Measurements from ENCODE around the gene SLC1A2. TPM values are rescaled to one million over a fixed set of nuclear protein-coding genes. Genes with fewer than 3 reads are reported as not detected.

The SLC1A2 gene
- polyA plus RNA-seq, 1 experiment: 0.60 TPM

DNA sequence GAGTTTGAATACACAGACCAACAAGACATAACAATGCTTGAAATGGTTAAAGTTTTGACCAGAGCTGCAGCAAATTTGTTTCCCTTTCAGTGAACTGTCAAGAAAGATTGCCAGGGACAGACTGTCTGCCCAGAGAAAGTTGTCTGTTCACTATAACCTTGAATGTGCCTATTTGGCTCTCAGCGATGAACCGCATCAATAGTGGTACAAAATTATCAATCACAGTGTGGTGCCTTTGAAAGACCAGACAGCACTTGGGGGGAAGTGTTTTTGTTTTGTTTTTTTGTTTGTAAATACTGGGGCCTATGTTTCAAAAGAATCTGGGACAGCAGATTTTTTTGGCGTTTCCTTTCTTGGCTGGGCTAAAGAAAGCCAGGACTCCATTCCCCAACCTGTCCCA, 157.3 kb downstream of the SLC1A2 start:
- TF ChIP-seq, protein P1, sequence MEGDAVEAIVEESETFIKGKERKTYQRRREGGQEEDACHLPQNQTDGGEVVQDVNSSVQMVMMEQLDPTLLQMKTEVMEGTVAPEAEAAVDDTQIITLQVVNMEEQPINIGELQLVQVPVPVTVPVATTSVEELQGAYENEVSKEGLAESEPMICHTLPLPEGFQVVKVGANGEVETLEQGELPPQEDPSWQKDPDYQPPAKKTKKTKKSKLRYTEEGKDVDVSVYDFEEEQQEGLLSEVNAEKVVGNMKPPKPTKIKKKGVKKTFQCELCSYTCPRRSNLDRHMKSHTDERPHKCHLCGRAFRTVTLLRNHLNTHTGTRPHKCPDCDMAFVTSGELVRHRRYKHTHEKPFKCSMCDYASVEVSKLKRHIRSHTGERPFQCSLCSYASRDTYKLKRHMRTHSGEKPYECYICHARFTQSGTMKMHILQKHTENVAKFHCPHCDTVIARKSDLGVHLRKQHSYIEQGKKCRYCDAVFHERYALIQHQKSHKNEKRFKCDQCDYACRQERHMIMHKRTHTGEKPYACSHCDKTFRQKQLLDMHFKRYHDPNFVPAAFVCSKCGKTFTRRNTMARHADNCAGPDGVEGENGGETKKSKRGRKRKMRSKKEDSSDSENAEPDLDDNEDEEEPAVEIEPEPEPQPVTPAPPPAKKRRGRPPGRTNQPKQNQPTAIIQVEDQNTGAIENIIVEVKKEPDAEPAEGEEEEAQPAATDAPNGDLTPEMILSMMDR (IDR thresholded peaks at IDR 0.05; ENCODE audit: insufficient read depth, low read depth, low read length): no peak
- ChIA-PET POLR2A (no interaction called here), CTCF (no interaction called here)
- Histone ChIP-seq H3K4me3 (ENCODE audit: low read depth, low read length) (no peak overlapping the region), H3K36me3 (ENCODE audit: control insufficient read depth, insufficient read depth, low read length) (no peaks in the 10 kb centered on the region), H3K27me3 (ENCODE audit: control insufficient read depth, insufficient read depth, low read length) (no peaks in the 10 kb centered on the region)
- DNase-seq (ENCODE audit: low read depth): no peak

- ChIA-PET POLR2A (interaction anchor here (0.5 kb wide), 1 partner anchor 165 kb away, joined by 3 read pairs; no protein-coding TSS in a partner anchor), CTCF (interaction anchor here (0.9 kb wide), 1 partner anchor 39 kb away, joined by 3 read pairs; no protein-coding TSS in a partner anchor)
- H3K36me3 ChIP-seq (ENCODE audit: control insufficient read depth, insufficient read depth, low read length): no peaks in the 10 kb centered on the region
- DNase-seq (ENCODE audit: low read depth): no peak
- TF ChIP-seq, protein P1 (IDR thresholded peaks at IDR 0.05; ENCODE audit: insufficient read depth, low read depth, low read length): no peak
- H3K4me3 ChIP-seq (ENCODE audit: low read depth, low read length): no peak overlapping the region
- no peaks in the 10 kb centered on the region for H3K27me3 ChIP-seq (ENCODE audit: control insufficient read depth, insufficient read depth, low read length)
Measured at GRCh38 chr11:35261197-35261596, 158.2 kb downstream of the SLC1A2 start.

GRCh38 chr11:35260342-35260985, 158.9 kb downstream of the SLC1A2 start:
- TF ChIP-seq, protein P1 (IDR thresholded peaks at IDR 0.05; ENCODE audit: insufficient read depth, low read depth, low read length): no peak
- H3K36me3 ChIP-seq (ENCODE audit: control insufficient read depth, insufficient read depth, low read length): no peaks in the 10 kb centered on the region
- POLR2A ChIA-PET: interaction anchor here (0.5 kb wide), 1 partner anchor 166 kb away, joined by 3 read pairs; no protein-coding TSS in a partner anchor
- no peaks in the 10 kb centered on the region for H3K27me3 ChIP-seq (ENCODE audit: control insufficient read depth, insufficient read depth, low read length)
- CTCF ChIA-PET: interaction anchor here (0.9 kb wide), 1 partner anchor 40 kb away, joined by 3 read pairs; no protein-coding TSS in a partner anchor
- no peak overlapping the region for H3K4me3 ChIP-seq (ENCODE audit: low read depth, low read length)
- peak; percentile 83 for DNase-seq (ENCODE audit: low read depth)

DNA sequence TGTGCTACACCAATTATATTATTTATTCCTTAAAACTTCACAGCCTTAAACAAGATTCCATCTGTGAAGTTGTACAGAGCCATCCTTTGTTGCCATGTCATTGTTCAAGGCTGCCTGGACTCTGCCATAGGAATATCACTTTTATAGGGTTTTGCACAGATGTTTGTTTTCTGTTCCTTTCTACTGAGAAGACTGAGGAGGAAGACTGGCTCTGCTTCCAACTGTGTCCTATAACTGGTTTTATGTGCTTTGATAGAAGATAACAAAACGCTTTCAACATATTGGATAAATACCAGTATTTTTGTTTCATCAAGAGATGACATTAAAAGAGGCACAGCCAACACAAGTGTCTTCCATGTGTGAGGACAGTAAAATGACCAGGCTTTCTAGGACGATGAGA, 159.8 kb downstream of the SLC1A2 start:
- Histone ChIP-seq H3K36me3 (ENCODE audit: control insufficient read depth, insufficient read depth, low read length) (no peaks in the 10 kb centered on the region), H3K27me3 (ENCODE audit: control insufficient read depth, insufficient read depth, low read length) (no peaks in the 10 kb centered on the region), H3K4me3 (ENCODE audit: low read depth, low read length) (no peak overlapping the region)
- TF ChIP-seq, protein P1 (IDR thresholded peaks at IDR 0.05; ENCODE audit: insufficient read depth, low read depth, low read length): no peak
- POLR2A ChIA-PET: no interaction called here
- CTCF ChIA-PET: no interaction called here
- no peak for DNase-seq (ENCODE audit: low read depth)

DNA sequence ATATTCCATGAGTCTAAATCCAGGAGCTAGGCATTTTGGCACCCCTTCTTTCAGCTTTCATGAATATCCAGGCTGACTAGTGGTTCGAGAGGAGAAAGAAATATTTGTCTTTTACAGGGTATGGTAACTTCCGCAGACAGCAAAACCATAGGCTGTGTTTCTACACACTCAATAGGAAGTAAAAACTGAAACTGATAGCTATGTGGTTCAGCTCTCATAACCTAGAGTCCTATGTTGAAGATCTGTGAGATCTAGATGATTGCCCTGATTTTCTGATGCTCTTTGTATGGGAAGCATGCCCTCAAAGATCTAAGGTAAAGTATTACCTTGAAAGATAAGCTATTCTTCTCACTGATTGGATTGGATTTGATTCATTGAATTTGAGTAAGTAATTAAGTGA, 162.1 kb downstream of the SLC1A2 start:
- CTCF ChIA-PET: interaction anchor here (0.9 kb wide), 1 partner anchor 9 kb away, joined by 3 read pairs; no protein-coding TSS in a partner anchor
- no peak for DNase-seq (ENCODE audit: low read depth)
- TF ChIP-seq, protein P1 (IDR thresholded peaks at IDR 0.05; ENCODE audit: insufficient read depth, low read depth, low read length): no peak
- H3K27me3 ChIP-seq (ENCODE audit: control insufficient read depth, insufficient read depth, low read length): no peaks in the 10 kb centered on the region
- POLR2A ChIA-PET: no interaction called here
- no peak overlapping the region for H3K4me3 ChIP-seq (ENCODE audit: low read depth, low read length)
- no peaks in the 10 kb centered on the region for H3K36me3 ChIP-seq (ENCODE audit: control insufficient read depth, insufficient read depth, low read length)
